ENCODE measurements around the gene SLC4A11. TPM values are rescaled to one million over a fixed set of nuclear protein-coding genes. Genes with fewer than 3 reads are reported as not detected.
A peak's percentile ranks its signal among the peaks of the same experiment; 100 is the strongest.

The SLC4A11 gene
- polyA plus RNA-seq, 1 of the 3 experiments (the other 2 are of a cell fraction) = 2.7 TPM

GRCh38 chr20:3210346-3210745 lies 28.6 kb downstream of the SLC4A11 start:
- WGBS (ENCODE audit: low lambda C conversion rate) = 71% methylated on average over 2 of the region's 2 CpGs
- POLR2A ChIA-PET = interaction anchor here (0.5 to 1.5 kb wide), 2 partner anchors 71 to 128 kb away, joined by 3 to 6 read pairs; no protein-coding TSS in a partner anchor

DNA sequence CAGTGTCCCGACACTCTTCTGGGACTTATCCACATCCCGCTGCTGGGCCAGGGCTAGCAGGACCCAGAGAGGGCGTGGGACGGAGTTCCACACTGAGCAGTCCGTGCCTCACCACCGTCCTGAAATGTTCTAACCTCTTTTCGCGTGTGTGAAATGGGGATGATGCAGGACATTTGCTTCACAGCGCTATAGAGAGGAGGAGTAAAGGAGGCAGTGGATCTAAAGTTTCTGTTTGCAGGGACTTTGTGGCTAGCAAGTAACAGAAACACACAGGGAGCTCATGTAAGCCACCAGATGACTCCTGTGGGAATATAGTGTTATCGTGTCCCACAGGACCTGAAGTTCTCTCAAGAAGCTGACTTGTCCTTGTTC lies 29.1 kb downstream of the SLC4A11 start:
- Histone ChIP-seq H2AFZ (ENCODE audit: low read depth) (peak overlapping the region; percentile 97), H3K4me3 (ENCODE audit: low read depth in 2 of 2, low read length in 1 of 2) (peak overlapping the region; percentile 71 to 92), H3K36me3 (replicated peaks in 1 of 2; ENCODE audit: control insufficient read depth in 1 of 2, insufficient read depth in 2 of 2, low read length in 1 of 2) (peaks cover 6 to 8% of the 10 kb centered on the region in 2 experiments), H3K9me2 (no peaks in the 10 kb centered on the region), H3K9ac (peak overlapping the region; percentile 81), H4K20me1 (ENCODE audit: insufficient read depth) (no peaks in the 10 kb centered on the region), H3K9me3 (no peaks in the 10 kb centered on the region), H3K4me2 (peak overlapping the region; percentile 94), H3F3A (replicated peaks; ENCODE audit: insufficient read depth) (no peaks in the 10 kb centered on the region), H3K79me2 (ENCODE audit: insufficient read depth) (peaks cover 60% of the 10 kb centered on the region), H3K27me3 (ENCODE audit: insufficient read depth) (no peaks in the 10 kb centered on the region), H3K27ac (ENCODE audit: low read depth in 2 of 2, low read length in 1 of 2) (peak overlapping the region; percentile 51 to 65; a peak in 2 of 4 replicates), H3K4me1 (ENCODE audit: control insufficient read depth in 1 of 2, insufficient read depth in 2 of 2, low read depth in 1 of 2, low read length in 1 of 2) (peaks cover 7 to 12% of the 10 kb centered on the region in 2 experiments; a peak in 1 of 4 replicates)
- 1% methylated on average over 10 of the region's 10 CpGs for WGBS (ENCODE audit: low lambda C conversion rate)
- CTCF ChIA-PET = interaction anchor here (2.1 to 3.7 kb wide), 2 partner anchors 8 to 106 kb away, joined by 8 to 27 read pairs; no protein-coding TSS in a partner anchor
- DNase-seq = no peak
- POLR2A ChIA-PET = interaction anchor here (0.5 to 1.5 kb wide), 2 partner anchors 72 to 129 kb away, joined by 3 to 6 read pairs; no protein-coding TSS in a partner anchor
- TF ChIP-seq, protein P1, sequence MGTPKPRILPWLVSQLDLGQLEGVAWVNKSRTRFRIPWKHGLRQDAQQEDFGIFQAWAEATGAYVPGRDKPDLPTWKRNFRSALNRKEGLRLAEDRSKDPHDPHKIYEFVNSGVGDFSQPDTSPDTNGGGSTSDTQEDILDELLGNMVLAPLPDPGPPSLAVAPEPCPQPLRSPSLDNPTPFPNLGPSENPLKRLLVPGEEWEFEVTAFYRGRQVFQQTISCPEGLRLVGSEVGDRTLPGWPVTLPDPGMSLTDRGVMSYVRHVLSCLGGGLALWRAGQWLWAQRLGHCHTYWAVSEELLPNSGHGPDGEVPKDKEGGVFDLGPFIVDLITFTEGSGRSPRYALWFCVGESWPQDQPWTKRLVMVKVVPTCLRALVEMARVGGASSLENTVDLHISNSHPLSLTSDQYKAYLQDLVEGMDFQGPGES (IDR thresholded peaks at IDR 0.05; ENCODE audit: low read depth, low read length) = no peak
- no peak for TF ChIP-seq JUND (IDR thresholded peaks at IDR 0.05)
- no peak for TF ChIP-seq POLR2AphosphoS5 (IDR thresholded peaks at IDR 0.05; ENCODE audit: low read depth, low read length)
- TF ChIP-seq, protein P2, sequence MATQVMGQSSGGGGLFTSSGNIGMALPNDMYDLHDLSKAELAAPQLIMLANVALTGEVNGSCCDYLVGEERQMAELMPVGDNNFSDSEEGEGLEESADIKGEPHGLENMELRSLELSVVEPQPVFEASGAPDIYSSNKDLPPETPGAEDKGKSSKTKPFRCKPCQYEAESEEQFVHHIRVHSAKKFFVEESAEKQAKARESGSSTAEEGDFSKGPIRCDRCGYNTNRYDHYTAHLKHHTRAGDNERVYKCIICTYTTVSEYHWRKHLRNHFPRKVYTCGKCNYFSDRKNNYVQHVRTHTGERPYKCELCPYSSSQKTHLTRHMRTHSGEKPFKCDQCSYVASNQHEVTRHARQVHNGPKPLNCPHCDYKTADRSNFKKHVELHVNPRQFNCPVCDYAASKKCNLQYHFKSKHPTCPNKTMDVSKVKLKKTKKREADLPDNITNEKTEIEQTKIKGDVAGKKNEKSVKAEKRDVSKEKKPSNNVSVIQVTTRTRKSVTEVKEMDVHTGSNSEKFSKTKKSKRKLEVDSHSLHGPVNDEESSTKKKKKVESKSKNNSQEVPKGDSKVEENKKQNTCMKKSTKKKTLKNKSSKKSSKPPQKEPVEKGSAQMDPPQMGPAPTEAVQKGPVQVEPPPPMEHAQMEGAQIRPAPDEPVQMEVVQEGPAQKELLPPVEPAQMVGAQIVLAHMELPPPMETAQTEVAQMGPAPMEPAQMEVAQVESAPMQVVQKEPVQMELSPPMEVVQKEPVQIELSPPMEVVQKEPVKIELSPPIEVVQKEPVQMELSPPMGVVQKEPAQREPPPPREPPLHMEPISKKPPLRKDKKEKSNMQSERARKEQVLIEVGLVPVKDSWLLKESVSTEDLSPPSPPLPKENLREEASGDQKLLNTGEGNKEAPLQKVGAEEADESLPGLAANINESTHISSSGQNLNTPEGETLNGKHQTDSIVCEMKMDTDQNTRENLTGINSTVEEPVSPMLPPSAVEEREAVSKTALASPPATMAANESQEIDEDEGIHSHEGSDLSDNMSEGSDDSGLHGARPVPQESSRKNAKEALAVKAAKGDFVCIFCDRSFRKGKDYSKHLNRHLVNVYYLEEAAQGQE (IDR thresholded peaks at IDR 0.05; ENCODE audit: low read depth, low read length) = no peak
- TF ChIP-seq EP300 (IDR thresholded peaks at IDR 0.05; ENCODE audit: borderline replicate concordance in 1 of 2, low read depth in 1 of 2, low read length in 1 of 2) = no peak
- no peak for TF ChIP-seq RAD21 (IDR thresholded peaks at IDR 0.05; ENCODE audit: low read length)
- TF ChIP-seq, protein P3, sequence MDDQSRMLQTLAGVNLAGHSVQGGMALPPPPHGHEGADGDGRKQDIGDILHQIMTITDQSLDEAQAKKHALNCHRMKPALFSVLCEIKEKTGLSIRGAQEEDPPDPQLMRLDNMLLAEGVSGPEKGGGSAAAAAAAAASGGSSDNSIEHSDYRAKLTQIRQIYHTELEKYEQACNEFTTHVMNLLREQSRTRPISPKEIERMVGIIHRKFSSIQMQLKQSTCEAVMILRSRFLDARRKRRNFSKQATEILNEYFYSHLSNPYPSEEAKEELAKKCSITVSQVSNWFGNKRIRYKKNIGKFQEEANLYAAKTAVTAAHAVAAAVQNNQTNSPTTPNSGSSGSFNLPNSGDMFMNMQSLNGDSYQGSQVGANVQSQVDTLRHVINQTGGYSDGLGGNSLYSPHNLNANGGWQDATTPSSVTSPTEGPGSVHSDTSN (IDR thresholded peaks at IDR 0.05) = no peak
- no peak for TF ChIP-seq SIN3A (IDR thresholded peaks at IDR 0.05; ENCODE audit: borderline replicate concordance, low read depth, low read length)
- TF ChIP-seq, protein P4, sequence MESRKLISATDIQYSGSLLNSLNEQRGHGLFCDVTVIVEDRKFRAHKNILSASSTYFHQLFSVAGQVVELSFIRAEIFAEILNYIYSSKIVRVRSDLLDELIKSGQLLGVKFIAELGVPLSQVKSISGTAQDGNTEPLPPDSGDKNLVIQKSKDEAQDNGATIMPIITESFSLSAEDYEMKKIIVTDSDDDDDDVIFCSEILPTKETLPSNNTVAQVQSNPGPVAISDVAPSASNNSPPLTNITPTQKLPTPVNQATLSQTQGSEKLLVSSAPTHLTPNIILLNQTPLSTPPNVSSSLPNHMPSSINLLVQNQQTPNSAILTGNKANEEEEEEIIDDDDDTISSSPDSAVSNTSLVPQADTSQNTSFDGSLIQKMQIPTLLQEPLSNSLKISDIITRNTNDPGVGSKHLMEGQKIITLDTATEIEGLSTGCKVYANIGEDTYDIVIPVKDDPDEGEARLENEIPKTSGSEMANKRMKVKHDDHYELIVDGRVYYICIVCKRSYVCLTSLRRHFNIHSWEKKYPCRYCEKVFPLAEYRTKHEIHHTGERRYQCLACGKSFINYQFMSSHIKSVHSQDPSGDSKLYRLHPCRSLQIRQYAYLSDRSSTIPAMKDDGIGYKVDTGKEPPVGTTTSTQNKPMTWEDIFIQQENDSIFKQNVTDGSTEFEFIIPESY (IDR thresholded peaks at IDR 0.05; ENCODE audit: borderline replicate concordance, low read depth) = no peak
- TF ChIP-seq MXI1 (IDR thresholded peaks at IDR 0.05; ENCODE audit: low read depth, low read length) = no peak
- no peak for TF ChIP-seq ELF1 (IDR thresholded peaks at IDR 0.05)

More at GRCh38 chr20:3210346-3210745, 28.6 kb downstream of the SLC4A11 start:
- Histone ChIP-seq H3K79me2 (ENCODE audit: insufficient read depth) (peaks cover 60% of the 10 kb centered on the region), H3K9me3 (no peaks in the 10 kb centered on the region), H3K9me2 (no peaks in the 10 kb centered on the region), H3K9ac (peak overlapping the region; percentile 81), H3K27me3 (ENCODE audit: insufficient read depth) (no peaks in the 10 kb centered on the region), H3K4me3 (ENCODE audit: low read depth in 2 of 2, low read length in 1 of 2) (peak overlapping the region; percentile 71 to 92), H3K36me3 (replicated peaks in 1 of 2; ENCODE audit: control insufficient read depth in 1 of 2, insufficient read depth in 2 of 2, low read length in 1 of 2) (peaks cover 6 to 12% of the 10 kb centered on the region in 2 experiments), H3F3A (replicated peaks; ENCODE audit: insufficient read depth) (no peaks in the 10 kb centered on the region), H4K20me1 (ENCODE audit: insufficient read depth) (no peaks in the 10 kb centered on the region), H3K4me1 (ENCODE audit: control insufficient read depth in 1 of 2, insufficient read depth in 2 of 2, low read depth in 1 of 2, low read length in 1 of 2) (peaks cover 7 to 12% of the 10 kb centered on the region in 2 experiments; a peak in 1 of 4 replicates), H3K27ac (ENCODE audit: low read depth in 2 of 2, low read length in 1 of 2) (peak overlapping the region in 1 of 2 experiments; percentile 65; a peak in 1 of 4 replicates), H2AFZ (ENCODE audit: low read depth) (no peak overlapping the region), H3K4me2 (peak overlapping the region; percentile 94)
- DNase-seq = no peak
- CTCF ChIA-PET = interaction anchor here (3.7 kb wide), 1 partner anchor 8 kb away, joined by 27 read pairs; no protein-coding TSS in a partner anchor
- TF ChIP-seq, protein P4 (IDR thresholded peaks at IDR 0.05; ENCODE audit: borderline replicate concordance, low read depth) = no peak
- no peak for TF ChIP-seq SIN3A (IDR thresholded peaks at IDR 0.05; ENCODE audit: borderline replicate concordance, low read depth, low read length)
- TF ChIP-seq, protein P5, sequence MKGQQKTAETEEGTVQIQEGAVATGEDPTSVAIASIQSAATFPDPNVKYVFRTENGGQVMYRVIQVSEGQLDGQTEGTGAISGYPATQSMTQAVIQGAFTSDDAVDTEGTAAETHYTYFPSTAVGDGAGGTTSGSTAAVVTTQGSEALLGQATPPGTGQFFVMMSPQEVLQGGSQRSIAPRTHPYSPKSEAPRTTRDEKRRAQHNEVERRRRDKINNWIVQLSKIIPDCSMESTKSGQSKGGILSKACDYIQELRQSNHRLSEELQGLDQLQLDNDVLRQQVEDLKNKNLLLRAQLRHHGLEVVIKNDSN (IDR thresholded peaks at IDR 0.05; ENCODE audit: borderline replicate concordance, low read depth) = no peak
